ENCODE measurements around the gene MON1A. TPM values are rescaled to one million over a fixed set of nuclear protein-coding genes. Genes with fewer than 3 reads are reported as not detected.
A peak's percentile ranks its signal among the peaks of the same experiment; 100 is the strongest.

Gene MON1A
- polyA plus RNA-seq, 3 donors: 8.1 to 9.3 (median 8.5) TPM

GRCh38 chr3:49899815-49900214 lies 29.8 kb downstream of the MON1A start:
- DNase-seq: no peak

- no peak for DNase-seq
Measured at GRCh38 chr3:49898991-49899390, 30.6 kb downstream of the MON1A start.

- DNase-seq: no peak
Measured at GRCh38 chr3:49896345-49896744, 33.3 kb downstream of the MON1A start.

GRCh38 chr3:49895791-49896190 lies 33.8 kb downstream of the MON1A start:
- DNase-seq: no peak

GRCh38 chr3:49889296-49889695 lies 40.3 kb downstream of the MON1A start:
- DNase-seq: no peak

GRCh38 chr3:49886922-49887265 lies 42.7 kb downstream of the MON1A start:
- no peak for DNase-seq

- DNase-seq: no peak
Measured at GRCh38 chr3:49883998-49884397, 45.6 kb downstream of the MON1A start.

GRCh38 chr3:49882166-49882565 lies 47.4 kb downstream of the MON1A start:
- DNase-seq: no peak

GRCh38 chr3:49880581-49881315 lies 48.9 kb downstream of the MON1A start:
- DNase-seq: no peak

- no peak for DNase-seq
Measured at GRCh38 chr3:49879721-49880120, 49.9 kb downstream of the MON1A start.

- no peak for DNase-seq
Measured at GRCh38 chr3:49878686-49879085, 50.9 kb downstream of the MON1A start.

GRCh38 chr3:49877716-49878115 lies 51.9 kb downstream of the MON1A start:
- DNase-seq: no peak

- no peak for DNase-seq
Measured at GRCh38 chr3:49876567-49876966, 53.0 kb downstream of the MON1A start.

- no peak for DNase-seq
Measured at GRCh38 chr3:49873623-49874022, 56.0 kb downstream of the MON1A start.

GRCh38 chr3:49872801-49873281 lies 56.8 kb downstream of the MON1A start:
- DNase-seq: no peak

- no peak for DNase-seq
Measured at GRCh38 chr3:49871531-49872153, 58.0 kb downstream of the MON1A start.

GRCh38 chr3:49869525-49870126 lies 60.0 kb downstream of the MON1A start, which contains the start of gene CAMKV:
Gene CAMKV, minus strand, starts transcription at chr3:49869906. Its CDS starts 7,518 bp downstream, at chr3:49862388.
- DNase-seq: no peak

GRCh38 chr3:49868862-49869466 lies 60.6 kb downstream of the MON1A start:
- DNase-seq: no peak

GRCh38 chr3:49867871-49868321 lies 61.7 kb downstream of the MON1A start:
- peak; percentile 53 for DNase-seq

GRCh38 chr3:49867400-49867799 lies 62.2 kb downstream of the MON1A start:
- DNase-seq: no peak

GRCh38 chr3:49865198-49865784 lies 64.3 kb downstream of the MON1A start:
- DNase-seq: no peak

- no peak for DNase-seq
Measured at GRCh38 chr3:49864505-49864904, 65.1 kb downstream of the MON1A start.

Measured in renal pelvis (tissue), 4 donors.